HG02623 (cell line): Measurements from ENCODE around the gene ZNF688.
A peak's percentile ranks its signal among the peaks of the same experiment; 100 is the strongest.

Source experiments
- ATAC-seq: cut with Tn5 transposase; IDR thresholded peaks from one replicate; pipeline ENCODE4 v1.9.1; 2021; ENCODE audit warnings: moderate library complexity; ENCODE audit not compliant: unreplicated experiment

ZNF688 gene

DNA sequence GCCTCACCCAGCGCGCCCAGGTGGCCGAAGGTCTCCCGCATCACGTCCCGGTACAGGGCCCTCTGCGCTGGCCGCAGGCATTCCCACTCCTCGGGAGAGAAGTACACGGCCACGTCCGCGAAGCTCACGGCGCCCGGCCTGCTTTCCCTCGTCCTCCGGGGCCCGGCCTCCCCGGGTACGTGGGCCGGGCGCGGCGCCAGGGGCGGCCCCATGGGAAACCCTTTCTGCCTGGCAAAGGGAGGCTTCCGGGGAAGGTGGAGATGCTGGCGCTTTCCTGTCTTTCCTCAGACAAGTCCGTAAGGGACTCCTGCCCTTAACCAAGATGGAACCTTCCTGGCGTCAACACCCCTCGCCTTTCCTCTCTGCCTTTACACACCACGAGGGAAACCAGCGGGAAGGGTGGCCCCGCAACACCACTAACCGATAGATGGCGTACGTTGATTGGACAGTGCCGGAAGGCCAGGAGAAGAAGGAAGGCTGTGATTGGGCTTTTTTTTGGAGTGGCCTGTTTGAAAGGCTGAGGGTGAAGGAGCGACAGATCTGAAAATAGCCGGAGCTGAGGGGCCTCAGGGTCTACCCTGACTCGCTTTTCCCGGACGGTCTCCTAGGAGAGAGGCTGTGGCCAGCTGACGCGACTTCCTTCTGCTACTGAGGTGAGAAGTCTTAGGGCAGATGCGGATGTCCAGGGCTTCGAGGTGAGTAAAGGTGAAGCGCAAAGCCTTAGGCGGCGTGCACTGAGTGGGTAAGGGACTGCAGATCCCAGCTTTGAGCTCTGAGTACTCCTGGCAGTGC is 14.1 kb upstream of the ZNF688 start, which contains the start of gene ZNF785:
Gene ZNF785 (minus strand): TSS at position 298 of the 792 bp plus-strand sequence. CDS start 86 bp downstream, at position 212.
- ATAC-seq: peak; percentile 88

DNA sequence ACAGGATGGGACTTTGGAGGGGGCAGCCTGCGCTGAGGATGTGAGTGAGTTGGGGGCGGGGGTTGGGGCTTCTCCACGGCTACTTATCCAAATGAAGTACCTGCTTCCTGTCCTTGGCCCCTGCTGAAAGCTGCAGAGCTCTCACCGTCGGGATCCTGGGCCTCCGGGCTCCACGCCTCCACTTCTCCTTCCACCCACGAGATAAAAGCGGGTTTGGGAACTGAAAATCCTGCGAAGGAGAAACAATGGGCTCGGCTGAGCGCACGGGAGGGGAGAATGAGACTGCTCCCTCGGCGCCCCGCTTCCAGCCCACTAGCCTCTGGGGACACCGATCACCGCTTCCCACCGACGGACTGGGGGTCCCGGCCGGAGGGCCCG is 13.5 kb upstream of the ZNF688 start:
- ATAC-seq: peak; percentile 16

DNA sequence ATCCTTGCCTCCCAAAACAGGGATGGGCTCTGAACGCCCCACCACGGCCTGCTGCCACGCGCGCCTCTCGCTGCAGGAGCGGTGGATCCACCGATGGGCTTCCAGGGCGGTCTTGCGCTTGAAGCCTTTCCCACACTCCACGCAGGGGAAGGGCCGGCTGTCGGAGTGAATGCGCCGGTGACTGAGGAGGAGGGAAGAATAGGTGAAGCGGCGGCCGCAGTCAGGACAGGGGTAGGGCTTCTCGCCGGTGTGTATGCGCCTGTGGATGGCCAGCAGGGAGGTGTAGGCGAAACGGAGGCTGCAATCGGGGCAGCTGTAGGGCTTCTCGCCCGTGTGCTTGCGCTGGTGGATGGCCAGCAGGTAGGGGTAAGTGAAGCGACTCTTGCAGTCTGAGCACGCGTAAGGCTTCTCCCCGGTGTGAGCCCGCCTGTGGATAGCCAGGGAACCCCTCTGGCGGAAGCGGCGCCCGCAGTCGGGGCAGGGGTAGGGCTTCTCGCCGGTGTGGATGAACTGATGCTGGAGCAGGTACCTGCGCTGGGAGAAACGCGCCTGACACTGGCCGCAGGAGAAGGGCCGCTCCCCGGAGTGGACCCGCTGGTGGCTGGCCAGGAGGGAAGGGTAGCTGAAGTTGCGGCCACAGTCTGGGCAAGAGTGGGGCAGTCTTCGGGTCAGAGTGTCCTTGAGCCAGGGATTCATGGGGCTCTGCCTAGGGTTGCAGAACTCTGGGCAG is 11.3 kb upstream of the ZNF688 start:
- ATAC-seq: no peak

DNA sequence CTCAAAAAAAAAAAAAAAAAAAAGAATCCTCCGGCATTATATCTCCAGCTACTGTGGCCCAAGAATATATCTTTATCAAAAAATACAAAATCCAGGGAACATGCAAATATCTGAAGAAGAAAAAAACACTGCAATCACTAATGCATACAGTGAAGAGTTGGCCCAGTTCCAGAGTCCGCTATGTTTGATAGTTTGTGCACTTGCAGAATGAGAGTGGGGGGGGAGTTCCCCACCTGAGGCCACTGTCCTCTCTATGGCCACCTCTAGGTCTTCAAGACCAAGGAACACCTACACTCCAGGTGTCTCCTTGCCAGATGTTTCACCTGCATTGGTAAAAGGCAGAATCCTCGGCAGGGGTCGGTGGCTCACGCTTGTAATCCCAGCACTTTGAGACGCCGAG is 9.9 kb upstream of the ZNF688 start:
- no peak for ATAC-seq

DNA sequence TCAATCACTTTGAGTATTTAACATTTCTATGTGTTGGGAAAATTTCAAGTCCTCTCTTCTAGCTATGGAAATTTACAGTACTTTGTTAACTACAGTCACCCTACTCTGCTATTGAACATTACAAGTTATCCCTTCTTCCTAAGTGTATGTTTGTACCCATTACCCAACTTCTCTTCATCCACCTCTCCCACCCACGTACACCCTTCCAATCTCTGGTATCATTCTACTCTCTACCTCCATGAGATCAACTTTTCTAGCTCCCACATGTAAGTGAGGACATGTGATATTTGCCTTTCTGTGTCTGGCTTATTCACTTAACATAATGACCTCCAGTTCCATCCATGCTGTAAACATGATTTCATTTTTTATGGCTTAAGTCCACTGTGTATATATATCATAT is 3.2 kb upstream of the ZNF688 start:
- no peak for ATAC-seq

DNA sequence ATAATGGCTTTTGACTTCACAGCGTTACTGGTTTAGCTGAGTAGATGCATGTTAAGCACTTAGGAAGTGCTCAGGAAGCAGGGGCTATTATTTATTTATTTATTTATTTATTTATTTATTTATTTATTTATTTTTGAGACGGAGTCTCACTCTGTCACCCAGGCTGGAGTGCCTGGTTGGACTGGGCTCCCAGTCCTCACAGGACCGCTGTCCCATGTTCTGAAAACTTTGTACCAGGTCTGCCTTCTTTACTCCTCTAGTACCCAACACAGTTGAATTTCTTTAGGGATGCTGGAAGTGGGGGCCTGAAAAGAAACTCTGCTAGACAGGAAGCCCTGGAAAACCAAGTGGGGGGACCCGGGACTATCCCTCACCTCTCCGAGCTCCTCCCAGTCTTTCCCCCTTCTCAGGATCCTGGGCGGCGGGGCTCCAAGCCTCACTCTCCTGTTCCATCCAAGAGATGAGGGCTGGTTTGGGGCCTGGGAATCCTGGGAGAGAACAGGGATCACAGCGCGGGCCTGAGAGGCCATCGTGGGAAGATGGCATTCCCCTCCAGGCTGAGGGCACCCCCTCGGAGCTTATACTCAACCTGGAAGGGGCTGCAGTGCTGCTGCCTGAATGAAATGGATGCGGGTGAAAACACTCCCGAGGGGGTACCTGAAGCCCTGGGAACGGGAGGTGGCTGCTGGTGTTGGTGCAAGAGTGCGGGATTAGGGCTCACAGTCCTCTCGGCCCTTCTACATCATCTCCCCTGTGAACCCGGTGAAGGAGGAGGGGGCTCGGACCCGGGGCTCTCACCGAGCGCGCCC is 674 bp downstream of the ZNF688 start:
- ATAC-seq: no peak

DNA sequence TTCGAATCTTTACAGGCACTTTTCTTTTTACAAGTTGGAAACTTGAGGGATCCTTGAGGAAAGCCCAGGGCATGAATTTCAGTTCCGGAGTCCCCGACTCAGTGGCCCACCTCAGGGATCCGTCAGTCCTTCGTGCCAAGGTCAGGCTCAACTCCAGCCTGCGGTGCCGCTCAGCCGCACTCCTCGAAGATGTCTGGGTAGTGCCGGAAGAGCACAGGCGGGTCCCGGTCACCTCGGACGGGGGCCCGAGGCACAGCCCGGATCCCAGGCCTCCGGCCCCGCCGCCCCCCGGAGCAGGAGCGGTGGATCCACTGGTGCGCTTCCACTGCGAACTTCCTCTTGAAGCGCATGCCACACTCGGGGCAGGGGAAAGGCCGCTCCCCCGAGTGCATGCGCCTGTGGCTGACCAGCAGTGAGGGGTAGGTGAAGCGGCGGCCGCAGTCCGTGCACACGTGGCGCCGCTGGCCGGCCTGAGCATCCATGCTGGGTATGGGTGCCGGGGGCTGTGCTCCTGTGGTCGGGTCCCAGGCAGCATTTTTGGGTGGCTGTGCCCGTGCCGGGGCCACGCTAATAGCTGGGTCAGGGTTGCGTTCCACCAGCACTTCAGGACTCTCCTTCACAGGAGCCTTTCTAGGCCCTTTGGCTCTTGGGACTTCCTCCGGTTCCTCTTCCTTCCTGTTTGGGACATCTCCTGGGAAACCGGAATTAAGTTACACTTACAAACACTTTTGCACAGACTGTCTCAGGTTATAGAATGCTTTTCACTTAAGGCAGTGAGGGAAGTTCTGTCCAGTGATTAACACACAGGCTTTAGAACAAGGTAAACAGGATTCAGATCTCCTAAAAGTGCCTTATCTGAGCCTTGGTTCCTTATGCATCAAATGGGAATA is 1.5 kb downstream of the ZNF688 start:
- no peak for ATAC-seq

DNA sequence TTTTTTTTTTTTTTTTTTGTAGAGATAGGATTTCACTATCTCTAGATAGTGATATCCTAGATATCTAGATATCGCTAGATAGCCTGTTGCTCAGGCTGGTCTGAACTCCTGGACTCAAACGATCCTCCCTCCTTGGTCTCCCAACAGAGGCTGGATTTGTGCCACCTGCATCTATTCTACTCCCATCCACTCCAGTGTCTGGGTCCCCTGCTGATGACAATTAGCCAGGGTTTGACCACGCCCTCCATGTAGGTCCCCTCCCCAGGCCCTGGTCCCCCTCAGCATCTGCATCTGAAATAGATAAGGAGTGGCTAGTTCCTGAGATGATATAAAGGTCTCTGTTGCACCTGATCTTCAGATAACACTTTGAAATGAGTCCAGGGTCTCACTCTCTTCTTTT is 2.2 kb downstream of the ZNF688 start:
- no peak for ATAC-seq

DNA sequence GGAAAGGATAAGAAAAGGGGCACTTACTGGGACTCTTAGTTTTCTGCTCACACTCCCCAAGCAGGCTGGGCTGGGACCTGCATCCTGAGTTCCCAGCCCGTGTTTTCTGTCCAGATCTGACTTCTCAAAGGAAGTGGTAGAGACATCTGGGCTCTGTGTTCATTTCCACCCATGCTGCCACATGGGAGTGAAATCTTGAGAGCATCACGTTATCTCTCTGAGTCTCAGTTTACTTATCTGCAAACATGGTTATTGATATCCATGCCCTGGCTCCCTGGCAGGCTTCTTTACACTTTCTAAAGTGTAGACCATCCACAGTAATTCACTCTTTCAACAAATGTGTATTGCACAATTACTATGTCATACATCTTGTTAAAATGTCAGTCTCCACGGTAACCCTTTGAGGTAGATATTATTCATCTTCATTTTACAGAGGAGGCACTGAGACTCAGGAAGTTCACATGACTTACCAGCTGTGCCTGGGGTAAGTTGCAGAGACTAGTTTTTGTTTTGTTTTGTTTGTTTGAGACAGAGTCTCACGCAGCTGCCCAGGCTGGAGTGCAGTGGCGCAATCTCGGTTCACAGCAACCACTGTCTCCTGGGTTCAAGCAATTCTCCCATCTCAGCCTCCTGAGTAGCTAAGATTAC is 3.4 kb downstream of the ZNF688 start:
- no peak for ATAC-seq

DNA sequence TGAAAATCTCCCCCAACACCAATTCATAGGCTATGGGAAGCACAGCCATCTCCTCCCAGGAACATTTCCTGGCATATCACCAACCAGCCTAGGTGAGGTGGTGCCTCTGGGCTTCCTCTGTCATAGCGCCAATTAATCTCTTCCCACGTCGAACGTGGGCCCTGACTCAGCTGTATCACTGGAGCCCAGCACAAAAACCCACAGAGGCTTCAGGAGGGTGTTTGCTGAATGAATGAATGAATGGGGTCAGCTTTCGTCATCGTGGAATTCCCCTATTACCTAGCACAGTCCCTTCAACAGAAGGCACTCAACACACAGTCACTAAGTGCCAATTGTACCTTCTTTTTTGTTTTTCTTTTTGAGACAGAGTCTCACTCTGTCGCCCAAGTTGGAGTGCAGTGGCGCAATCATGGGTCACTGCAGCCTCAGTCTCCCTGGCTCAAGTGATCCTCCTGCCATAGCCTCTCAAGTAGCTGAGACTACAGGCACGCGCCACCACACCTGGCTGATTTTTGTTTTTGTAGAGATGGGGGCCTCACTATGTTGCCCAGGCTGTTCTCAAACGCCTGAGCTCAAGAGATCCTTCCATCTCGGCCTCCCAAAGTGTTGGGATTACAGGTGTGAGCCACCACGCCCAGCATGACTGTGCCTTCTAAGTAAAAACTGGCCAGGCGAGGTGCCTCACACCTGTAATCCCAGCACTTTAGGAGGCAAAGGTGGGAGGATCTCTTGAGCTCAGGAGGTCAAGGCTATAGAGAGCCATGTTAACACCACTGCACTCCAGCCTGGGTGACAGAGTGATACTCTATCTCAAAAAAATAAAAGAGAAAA is 4.1 kb downstream of the ZNF688 start:
- ATAC-seq: no peak

DNA sequence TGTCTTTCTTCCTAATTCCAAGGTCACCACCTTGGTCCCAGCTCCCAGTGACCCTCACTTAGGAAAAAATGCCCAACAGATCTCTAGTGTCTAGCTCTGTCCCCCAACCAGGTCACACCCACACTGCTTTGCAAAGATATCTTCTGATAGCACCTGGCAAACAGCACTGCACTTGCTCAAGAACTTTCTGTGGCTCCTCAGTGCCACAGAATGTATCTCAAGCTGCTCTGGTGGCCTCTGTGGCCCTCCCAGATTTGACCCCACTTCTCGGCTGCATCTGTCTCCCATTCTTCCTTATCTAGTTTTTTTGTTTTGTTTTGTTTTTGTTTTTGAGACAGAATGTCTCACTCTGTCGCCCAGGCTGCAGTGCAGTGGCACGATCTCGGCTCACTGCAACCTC is 5.0 kb downstream of the ZNF688 start:
- ATAC-seq: no peak

DNA sequence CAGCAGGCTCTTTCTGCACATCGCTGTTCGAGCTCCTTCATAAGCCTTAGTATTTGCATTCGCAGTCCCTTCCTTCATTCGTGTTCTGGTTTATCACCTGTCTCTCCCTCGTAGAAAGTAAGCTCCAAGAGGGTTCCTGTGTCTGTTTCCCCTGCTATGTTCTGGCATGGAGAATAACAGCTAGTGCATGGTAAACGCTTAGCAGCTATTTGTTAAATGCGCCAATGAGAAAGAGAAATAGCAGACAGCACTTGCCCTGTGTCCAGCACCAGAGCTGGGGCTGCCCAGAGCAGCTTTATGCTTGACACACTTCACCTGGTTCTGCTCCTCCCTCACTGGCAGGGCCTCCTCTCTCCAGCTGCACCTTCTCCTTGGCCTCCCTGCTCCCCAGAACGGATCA is 5.5 kb downstream of the ZNF688 start:
- ATAC-seq: no peak

DNA sequence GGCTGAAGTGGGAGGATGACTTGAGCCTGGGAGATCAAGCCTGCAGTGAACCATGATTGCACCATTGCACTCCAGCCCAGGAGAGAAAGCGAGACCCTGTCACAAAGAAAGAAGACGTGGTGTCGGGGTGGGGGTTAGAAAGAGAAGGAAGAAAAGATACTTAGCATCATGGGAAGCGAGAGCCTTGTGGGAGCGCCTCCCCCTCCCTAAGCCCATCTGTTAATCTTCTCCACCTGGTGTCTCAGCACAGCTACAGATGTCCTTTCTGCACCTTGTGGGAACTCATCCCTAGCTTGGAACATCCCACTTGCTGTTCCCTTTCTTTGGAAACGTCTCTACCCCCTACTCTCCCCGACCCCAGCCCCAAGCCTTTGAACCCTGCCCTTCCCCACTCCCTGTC is 6.0 kb downstream of the ZNF688 start:
- ATAC-seq: no peak

DNA sequence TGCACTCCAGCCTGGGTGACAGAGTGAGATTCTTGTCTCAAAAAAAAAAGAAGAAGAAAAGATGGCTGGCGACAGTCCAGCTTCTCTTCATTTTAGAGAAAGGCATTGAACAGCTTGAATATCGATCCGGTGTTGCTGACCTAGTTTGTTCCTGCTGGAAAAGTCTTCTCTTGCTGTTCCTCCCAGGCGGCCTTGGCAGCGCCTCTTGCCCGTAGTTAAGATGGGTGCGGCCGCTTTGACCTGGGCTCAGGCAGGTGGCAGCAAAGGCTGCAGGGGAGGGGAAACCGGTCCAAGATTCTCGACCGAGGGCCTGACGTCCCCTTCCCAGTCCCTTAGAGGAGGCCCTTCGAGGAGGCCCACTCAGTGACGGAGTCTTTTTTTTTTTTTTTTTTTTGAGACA is 9.5 kb downstream of the ZNF688 start:
- no peak for ATAC-seq

DNA sequence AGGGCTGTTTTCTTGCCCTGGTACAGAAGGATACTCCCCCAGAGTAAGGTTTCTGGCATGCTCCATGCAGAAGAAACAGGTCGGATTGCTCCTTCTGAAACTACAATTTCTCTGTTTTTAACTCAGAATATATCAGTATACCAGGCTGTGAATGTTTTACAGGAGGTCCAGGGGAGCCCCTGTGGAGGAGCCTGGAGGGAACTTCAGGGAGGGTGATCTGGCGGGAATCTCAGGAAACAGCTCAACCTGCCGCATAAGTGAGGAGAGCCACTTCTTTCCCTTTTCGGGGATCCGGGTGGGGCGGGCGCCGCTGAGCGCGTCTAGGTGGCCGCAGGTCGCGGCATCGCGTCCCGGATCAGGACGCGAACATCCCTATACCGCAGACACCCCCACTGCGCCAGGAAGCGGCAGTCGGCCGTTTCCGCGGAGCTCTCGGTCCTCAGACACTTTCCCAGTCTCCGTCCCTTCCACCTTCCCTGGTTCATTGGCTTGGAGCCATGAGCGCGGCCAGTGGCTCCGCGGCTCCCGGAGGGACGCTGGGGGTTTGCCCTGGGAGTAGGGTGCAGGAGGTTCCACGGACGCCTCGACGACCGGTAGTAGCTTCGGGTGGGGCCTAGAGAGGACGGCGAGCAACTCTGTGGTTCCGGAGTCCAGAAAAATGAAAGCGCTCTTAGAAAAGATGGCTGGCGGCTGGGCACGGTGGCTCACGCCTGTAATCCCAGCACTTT is 10.3 kb downstream of the ZNF688 start:
- no peak for ATAC-seq

DNA sequence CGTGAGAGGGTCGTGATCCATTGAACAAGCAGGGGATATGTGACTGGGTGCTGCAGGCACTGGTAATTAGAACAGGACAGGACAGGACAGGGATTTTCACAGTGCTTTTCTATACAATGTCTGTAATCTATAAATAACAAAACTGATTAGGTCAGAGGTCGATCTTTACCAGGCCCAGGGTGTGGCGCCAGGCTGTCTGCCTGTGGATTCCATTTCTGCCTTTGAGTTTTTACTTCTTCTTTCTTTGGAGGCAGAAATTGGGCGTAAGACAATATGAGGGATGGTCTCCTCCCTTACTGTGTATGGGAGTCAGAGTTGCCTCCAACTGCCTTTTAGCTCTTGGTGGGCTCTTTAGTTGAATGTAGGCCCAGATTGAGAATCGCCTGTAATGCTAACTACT is 11.8 kb downstream of the ZNF688 start:
- no peak for ATAC-seq

DNA sequence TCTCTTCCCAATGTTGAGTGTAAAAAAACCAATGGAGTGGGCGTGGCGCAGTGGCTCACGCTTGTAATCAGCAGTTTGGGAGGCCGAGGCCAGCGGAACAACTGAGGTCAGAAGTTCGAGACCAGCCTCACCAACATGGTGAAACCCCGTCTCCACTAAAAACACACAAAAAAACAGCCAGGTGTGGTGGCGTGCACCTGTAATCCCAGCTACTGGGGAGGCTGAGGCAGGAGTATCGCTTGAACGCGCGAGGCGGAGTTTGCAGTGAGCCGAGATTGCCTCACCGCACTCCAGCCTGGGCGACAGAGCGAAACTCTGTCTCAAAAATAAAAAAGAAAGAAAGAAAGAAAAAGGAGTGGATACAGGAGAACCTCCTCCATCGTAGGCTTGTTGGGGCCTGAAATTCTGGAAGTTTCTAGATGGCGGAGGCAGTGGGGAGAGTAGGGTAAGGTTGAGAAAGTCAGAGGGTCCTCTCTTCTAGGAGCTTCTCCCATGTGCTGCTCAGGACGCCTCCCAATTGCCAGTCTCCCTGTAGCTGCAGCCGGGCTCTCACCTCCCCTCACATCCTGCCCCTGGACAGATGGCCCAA is 12.6 kb downstream of the ZNF688 start:
- no peak for ATAC-seq
